DOHH2 (cell line): ENCODE measurements around the gene GAS7.

Experiments used
- CTCF ChIP-seq: fragments of 200-600 bp; sonication (generic); IDR thresholded peaks from one replicate; pipeline ENCODE4 v1.5.1; 2014; ENCODE audit warnings: antibody characterized with exemption, mild to moderate bottlenecking, low read depth, low read length; ENCODE audit not compliant: poor library complexity, severe bottlenecking
- EZH2phosphoT487 ChIP-seq: fragments of 200-600 bp; sonication (generic); IDR thresholded peaks from 2 replicates; pipeline ENCODE4 v1.6.1; 2017; ENCODE audit warnings: borderline replicate concordance, mild to moderate bottlenecking, antibody characterized with exemption, low read length, moderate library complexity, mixed read lengths

- TF ChIP-seq CTCF (no peak), EZH2phosphoT487 (no peak)
These were observed 19.9 kb downstream of the GAS7 start for GRCh38 chr17:10178506-10178991.
